K562 (cell line): ENCODE data around the gene PDLIM5. TPM values are rescaled to one million over a fixed set of nuclear protein-coding genes. Genes with fewer than 3 reads are reported as not detected.

Source experiments
- BRCA1 ChIP-seq, 2 experiments: fragments of 450-650 bp in 1 of 2; sonication (generic) in 1 of 2; formaldehyde crosslinking in 1 of 2; IDR thresholded peaks; 2 replicates each; pipeline versions ENCODE4 v1.5.0 to v1.6.1; 2017 to 2020; ENCODE audit warnings: mild to moderate bottlenecking in 1 of 2, missing genetic modification reagents in 1 of 2
- CHD2 ChIP-seq: IDR thresholded peaks from 2 replicates; pipeline ENCODE4 v1.6.1; 2011; ENCODE audit warnings: low read depth, low read length
- FOXJ3 ChIP-seq: sonication (generic); formaldehyde crosslinking; IDR thresholded peaks from 2 replicates; pipeline ENCODE4 v1.4.0; 2020; ENCODE audit warnings: mild to moderate bottlenecking, missing genetic modification reagents
- HDAC1 ChIP-seq, 2 experiments: fragments of 450-650 bp; IDR thresholded peaks; 2 replicates each; pipeline ENCODE4 v1.6.1; 2016 to 2017; ENCODE audit warnings: inconsistent platforms in 1 of 2, mild to moderate bottlenecking in 1 of 2, moderate library complexity in 1 of 2
- NFIC ChIP-seq: fragments of 450-650 bp; IDR thresholded peaks from 2 replicates; pipeline ENCODE4 v1.6.1; 2017; ENCODE audit warnings: mild to moderate bottlenecking, inconsistent platforms
- RBM14 ChIP-seq: fragments of 200-400 bp; formaldehyde crosslinking; IDR thresholded peaks from 2 replicates; pipeline ENCODE4 v1.6.1; 2018; ENCODE audit warnings: low read depth, mild to moderate bottlenecking, low read length, moderate library complexity, borderline replicate concordance; ENCODE audit not compliant: insufficient read depth
- TCF7L2 ChIP-seq: fragments of 150-350 bp; IDR thresholded peaks from 2 replicates; pipeline ENCODE4 v1.6.1; 2016; ENCODE audit warnings: low read depth, mild to moderate bottlenecking, low read length, moderate library complexity
- polyA plus RNA-seq, 8 experiments: library from polyadenylated mRNA; depleted of rRNA in 4 of 8; stranded (reverse) in 5 of 8; unstranded in 3 of 8; fragments of >200 nt; fragmentation: Nextera tagmentation in 2 of 8; fragmentation: Illumina TruSeq in 1 of 8; extraction: Ambion mirVana in 2 of 8; extraction: Trizol in 1 of 8; gene quantifications; 2 replicates each; pipeline versions ENCODE4 v1.2.1 to v1.2.3, GENCODE V29; 2011 to 2014; ENCODE audit warnings: inconsistent platforms in 1 of 8, missing spikeins in 1 of 8
- total RNA-seq, 7 experiments: library from RNA; depleted of rRNA in 6 of 7; stranded (reverse); fragments of >200 nt in 6 of 7; fragmentation: Illumina TruSeq in 2 of 7; extraction: Trizol in 2 of 7; gene quantifications; 2 replicates each; pipeline versions ENCODE4 v1.2.1 to v1.2.3, GENCODE V29; 2011 to 2021; ENCODE audit warnings: low replicate concordance in 1 of 7
- TF ChIP-seq, protein P1 (sequence below): sonication (generic); formaldehyde crosslinking; IDR thresholded peaks from 2 replicates; pipeline ENCODE4 v1.8.1; 2022; ENCODE audit warnings: missing genetic modification reagents
- TF ChIP-seq, protein P2 (sequence below): fragments of 250-450 bp; sonication (Bioruptor Pico); IDR thresholded peaks from 2 replicates; pipeline ENCODE4 v1.8.0; 2021; ENCODE audit warnings: moderate library complexity, mild to moderate bottlenecking, inconsistent platforms
- TF ChIP-seq, protein P3 (sequence below): fragments of 250-450 bp; sonication (Bioruptor Pico); IDR thresholded peaks from 2 replicates; pipeline ENCODE4 v1.8.0; 2022; ENCODE audit warnings: inconsistent platforms, mild to moderate bottlenecking, moderate library complexity, borderline replicate concordance
- TF ChIP-seq, protein P4 (sequence below): fragments of 150-350 bp; IDR thresholded peaks from 2 replicates; pipeline ENCODE4 v1.6.1; 2014; ENCODE audit warnings: low read depth, mild to moderate bottlenecking, low read length, borderline replicate concordance
- TF ChIP-seq, protein P5 (sequence below): fragments of 250-450 bp; sonication (Bioruptor Pico); IDR thresholded peaks from 2 replicates; pipeline ENCODE4 v1.4.0; 2020; ENCODE audit warnings: mild to moderate bottlenecking, moderate library complexity, borderline replicate concordance
- TF ChIP-seq, protein P6 (sequence below): sonication (generic); IDR thresholded peaks from 2 replicates; pipeline ENCODE4 v1.6.1; 2016

The PDLIM5 gene
- total and polyA plus RNA-seq, 9 of the 15 experiments (the other 6 are each of a cell fraction or from before 2014, with no cell fraction given), result 36.9 to 127 (median 62.5) TPM

DNA sequence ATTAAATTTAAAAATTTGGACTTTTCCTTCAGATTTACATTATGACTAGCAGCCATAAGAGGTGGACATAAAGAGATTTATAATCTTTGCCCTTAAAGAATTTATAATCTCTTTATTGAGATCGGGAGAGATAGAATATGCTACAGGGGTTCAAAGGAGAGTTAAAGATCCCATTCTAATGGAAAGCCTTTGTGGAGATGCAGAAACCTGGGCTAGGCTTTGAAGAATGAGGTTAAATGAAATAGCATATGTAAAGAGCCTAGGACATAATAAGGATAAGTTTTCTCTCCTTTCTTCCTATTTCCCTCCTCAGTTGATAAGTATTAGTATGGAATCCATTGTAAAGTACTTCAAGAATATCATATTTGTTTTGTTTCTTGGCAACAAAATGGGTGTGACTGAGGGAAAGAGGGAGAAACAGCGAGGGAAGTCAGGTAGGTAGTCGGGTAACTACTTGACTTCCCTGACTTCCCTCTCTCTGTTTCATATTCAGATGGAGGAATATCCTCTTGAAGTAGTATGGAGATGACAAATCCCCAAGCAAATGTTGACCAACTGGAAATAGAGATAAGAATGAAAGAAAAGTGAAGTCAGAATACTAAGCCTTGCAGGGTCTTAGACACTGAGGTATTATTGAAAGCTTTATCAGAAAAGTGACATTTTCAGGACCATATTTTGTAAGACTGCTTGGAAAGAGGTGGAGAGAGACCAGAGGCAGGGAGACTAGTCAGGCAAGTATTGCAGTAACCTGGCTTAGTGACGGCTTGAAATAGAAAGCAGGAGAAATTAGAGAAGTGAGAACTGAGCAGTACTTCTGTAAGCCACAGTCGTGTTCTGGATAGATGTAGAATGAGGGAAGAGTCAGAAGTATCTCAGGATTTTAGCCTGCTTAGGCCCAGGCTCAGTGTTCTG is 82.9 kb downstream of the PDLIM5 start (continued):
- TF ChIP-seq, protein P1, sequence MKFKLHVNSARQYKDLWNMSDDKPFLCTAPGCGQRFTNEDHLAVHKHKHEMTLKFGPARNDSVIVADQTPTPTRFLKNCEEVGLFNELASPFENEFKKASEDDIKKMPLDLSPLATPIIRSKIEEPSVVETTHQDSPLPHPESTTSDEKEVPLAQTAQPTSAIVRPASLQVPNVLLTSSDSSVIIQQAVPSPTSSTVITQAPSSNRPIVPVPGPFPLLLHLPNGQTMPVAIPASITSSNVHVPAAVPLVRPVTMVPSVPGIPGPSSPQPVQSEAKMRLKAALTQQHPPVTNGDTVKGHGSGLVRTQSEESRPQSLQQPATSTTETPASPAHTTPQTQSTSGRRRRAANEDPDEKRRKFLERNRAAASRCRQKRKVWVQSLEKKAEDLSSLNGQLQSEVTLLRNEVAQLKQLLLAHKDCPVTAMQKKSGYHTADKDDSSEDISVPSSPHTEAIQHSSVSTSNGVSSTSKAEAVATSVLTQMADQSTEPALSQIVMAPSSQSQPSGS (CRISPR knock-in tag), result no peak
- TF ChIP-seq, protein P2, sequence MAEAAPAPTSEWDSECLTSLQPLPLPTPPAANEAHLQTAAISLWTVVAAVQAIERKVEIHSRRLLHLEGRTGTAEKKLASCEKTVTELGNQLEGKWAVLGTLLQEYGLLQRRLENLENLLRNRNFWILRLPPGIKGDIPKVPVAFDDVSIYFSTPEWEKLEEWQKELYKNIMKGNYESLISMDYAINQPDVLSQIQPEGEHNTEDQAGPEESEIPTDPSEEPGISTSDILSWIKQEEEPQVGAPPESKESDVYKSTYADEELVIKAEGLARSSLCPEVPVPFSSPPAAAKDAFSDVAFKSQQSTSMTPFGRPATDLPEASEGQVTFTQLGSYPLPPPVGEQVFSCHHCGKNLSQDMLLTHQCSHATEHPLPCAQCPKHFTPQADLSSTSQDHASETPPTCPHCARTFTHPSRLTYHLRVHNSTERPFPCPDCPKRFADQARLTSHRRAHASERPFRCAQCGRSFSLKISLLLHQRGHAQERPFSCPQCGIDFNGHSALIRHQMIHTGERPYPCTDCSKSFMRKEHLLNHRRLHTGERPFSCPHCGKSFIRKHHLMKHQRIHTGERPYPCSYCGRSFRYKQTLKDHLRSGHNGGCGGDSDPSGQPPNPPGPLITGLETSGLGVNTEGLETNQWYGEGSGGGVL (CRISPR knock-in tag), result no peak
- peak in 1 of 2 experiments; percentile 55; a peak in 1 of 4 replicates for TF ChIP-seq HDAC1 (IDR thresholded peaks at IDR 0.05)
- TF ChIP-seq, protein P3, sequence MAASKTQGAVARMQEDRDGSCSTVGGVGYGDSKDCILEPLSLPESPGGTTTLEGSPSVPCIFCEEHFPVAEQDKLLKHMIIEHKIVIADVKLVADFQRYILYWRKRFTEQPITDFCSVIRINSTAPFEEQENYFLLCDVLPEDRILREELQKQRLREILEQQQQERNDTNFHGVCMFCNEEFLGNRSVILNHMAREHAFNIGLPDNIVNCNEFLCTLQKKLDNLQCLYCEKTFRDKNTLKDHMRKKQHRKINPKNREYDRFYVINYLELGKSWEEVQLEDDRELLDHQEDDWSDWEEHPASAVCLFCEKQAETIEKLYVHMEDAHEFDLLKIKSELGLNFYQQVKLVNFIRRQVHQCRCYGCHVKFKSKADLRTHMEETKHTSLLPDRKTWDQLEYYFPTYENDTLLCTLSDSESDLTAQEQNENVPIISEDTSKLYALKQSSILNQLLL, result no peak
- no peak for TF ChIP-seq RBM14
- TF ChIP-seq FOXJ3 (CRISPR knock-in tag), result no peak
- TF ChIP-seq, protein P4, sequence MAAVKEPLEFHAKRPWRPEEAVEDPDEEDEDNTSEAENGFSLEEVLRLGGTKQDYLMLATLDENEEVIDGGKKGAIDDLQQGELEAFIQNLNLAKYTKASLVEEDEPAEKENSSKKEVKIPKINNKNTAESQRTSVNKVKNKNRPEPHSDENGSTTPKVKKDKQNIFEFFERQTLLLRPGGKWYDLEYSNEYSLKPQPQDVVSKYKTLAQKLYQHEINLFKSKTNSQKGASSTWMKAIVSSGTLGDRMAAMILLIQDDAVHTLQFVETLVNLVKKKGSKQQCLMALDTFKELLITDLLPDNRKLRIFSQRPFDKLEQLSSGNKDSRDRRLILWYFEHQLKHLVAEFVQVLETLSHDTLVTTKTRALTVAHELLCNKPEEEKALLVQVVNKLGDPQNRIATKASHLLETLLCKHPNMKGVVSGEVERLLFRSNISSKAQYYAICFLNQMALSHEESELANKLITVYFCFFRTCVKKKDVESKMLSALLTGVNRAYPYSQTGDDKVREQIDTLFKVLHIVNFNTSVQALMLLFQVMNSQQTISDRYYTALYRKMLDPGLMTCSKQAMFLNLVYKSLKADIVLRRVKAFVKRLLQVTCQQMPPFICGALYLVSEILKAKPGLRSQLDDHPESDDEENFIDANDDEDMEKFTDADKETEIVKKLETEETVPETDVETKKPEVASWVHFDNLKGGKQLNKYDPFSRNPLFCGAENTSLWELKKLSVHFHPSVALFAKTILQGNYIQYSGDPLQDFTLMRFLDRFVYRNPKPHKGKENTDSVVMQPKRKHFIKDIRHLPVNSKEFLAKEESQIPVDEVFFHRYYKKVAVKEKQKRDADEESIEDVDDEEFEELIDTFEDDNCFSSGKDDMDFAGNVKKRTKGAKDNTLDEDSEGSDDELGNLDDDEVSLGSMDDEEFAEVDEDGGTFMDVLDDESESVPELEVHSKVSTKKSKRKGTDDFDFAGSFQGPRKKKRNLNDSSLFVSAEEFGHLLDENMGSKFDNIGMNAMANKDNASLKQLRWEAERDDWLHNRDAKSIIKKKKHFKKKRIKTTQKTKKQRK, result no peak
- TF ChIP-seq, protein P5, sequence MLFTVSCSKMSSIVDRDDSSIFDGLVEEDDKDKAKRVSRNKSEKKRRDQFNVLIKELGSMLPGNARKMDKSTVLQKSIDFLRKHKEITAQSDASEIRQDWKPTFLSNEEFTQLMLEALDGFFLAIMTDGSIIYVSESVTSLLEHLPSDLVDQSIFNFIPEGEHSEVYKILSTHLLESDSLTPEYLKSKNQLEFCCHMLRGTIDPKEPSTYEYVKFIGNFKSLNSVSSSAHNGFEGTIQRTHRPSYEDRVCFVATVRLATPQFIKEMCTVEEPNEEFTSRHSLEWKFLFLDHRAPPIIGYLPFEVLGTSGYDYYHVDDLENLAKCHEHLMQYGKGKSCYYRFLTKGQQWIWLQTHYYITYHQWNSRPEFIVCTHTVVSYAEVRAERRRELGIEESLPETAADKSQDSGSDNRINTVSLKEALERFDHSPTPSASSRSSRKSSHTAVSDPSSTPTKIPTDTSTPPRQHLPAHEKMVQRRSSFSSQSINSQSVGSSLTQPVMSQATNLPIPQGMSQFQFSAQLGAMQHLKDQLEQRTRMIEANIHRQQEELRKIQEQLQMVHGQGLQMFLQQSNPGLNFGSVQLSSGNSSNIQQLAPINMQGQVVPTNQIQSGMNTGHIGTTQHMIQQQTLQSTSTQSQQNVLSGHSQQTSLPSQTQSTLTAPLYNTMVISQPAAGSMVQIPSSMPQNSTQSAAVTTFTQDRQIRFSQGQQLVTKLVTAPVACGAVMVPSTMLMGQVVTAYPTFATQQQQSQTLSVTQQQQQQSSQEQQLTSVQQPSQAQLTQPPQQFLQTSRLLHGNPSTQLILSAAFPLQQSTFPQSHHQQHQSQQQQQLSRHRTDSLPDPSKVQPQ, result no peak
- TF ChIP-seq, protein P6, sequence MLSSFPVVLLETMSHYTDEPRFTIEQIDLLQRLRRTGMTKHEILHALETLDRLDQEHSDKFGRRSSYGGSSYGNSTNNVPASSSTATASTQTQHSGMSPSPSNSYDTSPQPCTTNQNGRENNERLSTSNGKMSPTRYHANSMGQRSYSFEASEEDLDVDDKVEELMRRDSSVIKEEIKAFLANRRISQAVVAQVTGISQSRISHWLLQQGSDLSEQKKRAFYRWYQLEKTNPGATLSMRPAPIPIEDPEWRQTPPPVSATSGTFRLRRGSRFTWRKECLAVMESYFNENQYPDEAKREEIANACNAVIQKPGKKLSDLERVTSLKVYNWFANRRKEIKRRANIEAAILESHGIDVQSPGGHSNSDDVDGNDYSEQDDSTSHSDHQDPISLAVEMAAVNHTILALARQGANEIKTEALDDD, result peak; percentile 100
- TF ChIP-seq NFIC, result peak; percentile 49
- TF ChIP-seq TCF7L2, result no peak
- no peak for TF ChIP-seq CHD2
- TF ChIP-seq BRCA1 (IDR thresholded peaks at IDR 0.05), result no peak
- no peak for TF ChIP-seq BRCA1 (CRISPR knock-in tag; IDR thresholded peaks at IDR 0.05)
